NCI-H1105 (cell line): Measurements from ENCODE around the gene TMEM69.
"Not testable (repeated sequence)": the region's sequence is repeated elsewhere in the genome, so short reads cannot be mapped to it uniquely, and the experiment has no call there.

Experiments used
- DNase-seq: peaks from one replicate; lab custom pipeline; 2025; lab: John Stamatoyannopoulos, UW

Gene TMEM69

GRCh38 chr1:45739641-45740156, 51.7 kb downstream of the TMEM69 start:
- DNase-seq: not testable (repeated sequence)
